ENCODE results near the gene GID4. TPM values are rescaled to one million over a fixed set of nuclear protein-coding genes. Genes with fewer than 3 reads are reported as not detected.

Gene GID4
- total and polyA plus RNA-seq, 8 donors: 2.7 to 9.6 (median 5.6) TPM

DNA sequence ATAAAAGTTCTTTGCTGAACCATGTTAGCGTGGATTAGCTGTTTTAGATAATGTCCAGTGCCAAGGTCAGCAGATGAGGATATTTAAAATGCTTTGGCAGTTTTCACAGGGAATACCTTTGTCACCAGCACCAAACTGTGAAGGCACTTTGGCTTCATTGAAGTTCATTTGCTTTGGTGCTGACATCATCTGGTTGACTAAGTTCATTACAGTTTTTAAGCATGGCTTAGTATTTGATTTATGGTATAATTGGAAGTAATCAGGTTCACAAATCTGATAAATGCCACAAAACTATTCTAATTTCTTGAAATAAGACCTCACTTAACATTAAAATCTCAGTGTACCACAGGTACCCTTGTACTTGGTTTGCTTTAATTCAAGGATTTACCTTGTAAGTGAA is 4.3 kb downstream of the GID4 start:
- Histone ChIP-seq H3K27ac (no peak overlapping the region), H3K27me3 (no peaks in the 10 kb centered on the region), H3K4me3 (no peak overlapping the region), H3K9me3 (no peaks in the 10 kb centered on the region), H3K36me3 (peaks cover 0 to 4% (median 0%) of the 10 kb centered on the region in 3 donors), H3K4me1 (peaks cover 0 to 30% (median 11%) of the 10 kb centered on the region in 3 donors)
- DNase-seq (no peak), FAIRE-seq (no peak), ATAC-seq (no peak)
- no peak for TF ChIP-seq CTCF (IDR thresholded peaks at IDR 0.05)
- WGBS, 2 donors: 9 to 11% methylated on average over 1 of the region's 1 CpG
- intact Hi-C loops (cut with DNase I): loop anchor here in 1 of 3 donors (10.0 kb wide), 1 partner anchor 359 kb away; the partner anchor contains the start of gene RAI1

DNA sequence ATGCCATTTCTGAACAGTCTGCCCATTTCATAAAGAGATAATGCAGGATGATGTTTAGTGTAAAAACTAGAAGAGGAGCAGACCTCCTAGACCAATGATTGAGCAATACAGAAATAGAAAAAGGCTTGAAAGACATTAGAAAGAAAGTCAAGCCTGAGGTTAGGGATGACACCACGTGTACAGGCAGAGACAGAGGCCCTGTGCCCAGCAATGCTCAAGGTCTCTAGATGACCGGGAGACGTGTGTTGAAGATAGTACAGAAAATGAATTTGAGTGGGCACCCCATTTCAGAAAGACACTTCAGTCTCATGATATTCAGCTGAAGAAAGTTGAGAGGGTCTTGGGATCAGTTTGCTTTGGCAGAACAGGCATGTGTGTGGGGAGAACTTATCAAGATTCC is 5.4 kb downstream of the GID4 start:
- no peak for FAIRE-seq
- H3K4me3 ChIP-seq: no peak overlapping the region
- no peaks in the 10 kb centered on the region for H3K27me3 ChIP-seq
- ATAC-seq: no peak
- H3K9me3 ChIP-seq: no peaks in the 10 kb centered on the region
- 74 to 78% methylated on average over 3 of the region's 3 CpGs for WGBS, 2 donors
- peaks cover 0 to 30% (median 11%) of the 10 kb centered on the region in 3 donors for H3K4me1 ChIP-seq
- no peak overlapping the region for H3K27ac ChIP-seq
- no peak for TF ChIP-seq CTCF (IDR thresholded peaks at IDR 0.05)
- intact Hi-C loops (cut with DNase I): loop anchor here in 1 of 3 donors (10.0 kb wide), 1 partner anchor 360 kb away; the partner anchor contains the start of gene RAI1
- no peak for DNase-seq
- H3K36me3 ChIP-seq: peaks cover 0 to 4% (median 0%) of the 10 kb centered on the region in 3 donors

GRCh38 chr17:18045691-18046350 is 6.6 kb downstream of the GID4 start:
- Histone ChIP-seq H3K4me3 (no peak overlapping the region), H3K36me3 (peaks cover 0 to 4% (median 0%) of the 10 kb centered on the region in 3 donors), H3K27me3 (no peaks in the 10 kb centered on the region), H3K27ac (no peak overlapping the region), H3K4me1 (peaks cover 0 to 22% (median 5%) of the 10 kb centered on the region in 3 donors), H3K9me3 (no peaks in the 10 kb centered on the region)
- FAIRE-seq (no peak), ATAC-seq (no peak), DNase-seq (no peak)
- WGBS, 2 donors: 84 to 87% methylated on average over 3 of the region's 3 CpGs
- intact Hi-C loops (cut with DNase I): loop anchor here in 1 of 3 donors (10.0 kb wide), 1 partner anchor 361 kb away; the partner anchor contains the start of gene RAI1
- TF ChIP-seq CTCF (IDR thresholded peaks at IDR 0.05): no peak

- H3K27me3 ChIP-seq: no peaks in the 10 kb centered on the region
- H3K9me3 ChIP-seq: no peaks in the 10 kb centered on the region
- DNase-seq (no peak), FAIRE-seq (no peak), ATAC-seq (no peak)
- no peaks in the 10 kb centered on the region for H3K4me1 ChIP-seq
- no peak for TF ChIP-seq CTCF (IDR thresholded peaks at IDR 0.05)
- WGBS, 2 donors: 95 to 96% methylated on average over 6 of the region's 6 CpGs
- intact Hi-C loops (cut with DNase I): no loop called here
- H3K36me3 ChIP-seq: peaks cover 0 to 15% (median 3%) of the 10 kb centered on the region in 3 donors
- H3K27ac ChIP-seq: no peak overlapping the region
- no peak overlapping the region for H3K4me3 ChIP-seq
Measured at GRCh38 chr17:18055597-18055996, 16.4 kb downstream of the GID4 start.

GRCh38 chr17:18056214-18056613 is 17.0 kb downstream of the GID4 start:
- ATAC-seq (no peak), DNase-seq (no peak), FAIRE-seq (no peak)
- WGBS, 2 donors: 81 to 94% methylated on average over 3 of the region's 3 CpGs
- no peaks in the 10 kb centered on the region for H3K27me3 ChIP-seq
- no peak overlapping the region for H3K4me3 ChIP-seq
- H3K36me3 ChIP-seq: peaks cover 0 to 17% (median 6%) of the 10 kb centered on the region in 3 donors
- intact Hi-C loops (cut with DNase I): no loop called here
- H3K27ac ChIP-seq: no peak overlapping the region
- no peaks in the 10 kb centered on the region for H3K4me1 ChIP-seq
- no peak for TF ChIP-seq CTCF (IDR thresholded peaks at IDR 0.05)
- H3K9me3 ChIP-seq: no peaks in the 10 kb centered on the region
